AG09309 (cell line): ENCODE data around the gene RARS2.
A peak's percentile ranks its signal among the peaks of the same experiment; 100 is the strongest.
"Not testable (repeated sequence)": the region's sequence is repeated elsewhere in the genome, so short reads cannot be mapped to it uniquely, and the experiment has no call there.

Experiments used
- DNase-seq: peaks from one replicate; pipeline ENCODE4 v3.0.0-alpha.2; 2010; ENCODE audit warnings: low read depth
- H3K4me3 ChIP-seq: 2 replicates; pipeline ENCODE4 v1.5.1; 2011; ENCODE audit warnings: mild to moderate bottlenecking, low read depth, low read length, moderate library complexity; ENCODE audit not compliant: control insufficient read depth
- CTCF ChIP-seq: IDR thresholded peaks from 2 replicates; pipeline ENCODE4 v1.5.1; 2011; ENCODE audit warnings: mild to moderate bottlenecking, low read depth, low read length, inconsistent platforms; ENCODE audit not compliant: insufficient read depth, control insufficient read depth; ENCODE audit errors: missing control alignments

RARS2 gene

GRCh38 chr6:87628881-87629280 lies 39.1 kb upstream of the RARS2 start:
- peak; percentile 41 for DNase-seq
- no peak for TF ChIP-seq CTCF
- no peak overlapping the region for H3K4me3 ChIP-seq

- TF ChIP-seq CTCF = no peak
- no peak for DNase-seq
- H3K4me3 ChIP-seq = no peak overlapping the region
Measured at GRCh38 chr6:87628424-87628823, 38.6 kb upstream of the RARS2 start.

- no peak for TF ChIP-seq CTCF
- no peak overlapping the region for H3K4me3 ChIP-seq
- DNase-seq = peak; percentile 14
Measured at GRCh38 chr6:87623248-87623647, 33.5 kb upstream of the RARS2 start.

GRCh38 chr6:87618531-87618930 lies 28.7 kb upstream of the RARS2 start:
- DNase-seq = no peak
- H3K4me3 ChIP-seq = no peak overlapping the region
- no peak for TF ChIP-seq CTCF

- H3K4me3 ChIP-seq = no peak overlapping the region
- DNase-seq = no peak
- no peak for TF ChIP-seq CTCF
Measured at GRCh38 chr6:87617405-87617804, 27.6 kb upstream of the RARS2 start.

- not testable (repeated sequence) for DNase-seq, H3K4me3 ChIP-seq
Measured at GRCh38 chr6:87613018-87613417, 23.2 kb upstream of the RARS2 start.

- H3K4me3 ChIP-seq = no peak overlapping the region
- no peak for DNase-seq
- TF ChIP-seq CTCF = no peak
Measured at GRCh38 chr6:87608802-87609201, 19.0 kb upstream of the RARS2 start.
